Hematopoietic multipotent progenitor cell (in vitro differentiated cells): ENCODE measurements around the gene TENM4. TPM values are rescaled to one million over a fixed set of nuclear protein-coding genes. Genes with fewer than 3 reads are reported as not detected.

Source experiments
- DNase-seq, 3 donors: peaks; one replicate each; pipeline ENCODE4 v3.0.0-alpha.2; 2011 to 2015; ENCODE audit warnings: low read depth in 2 of 3, low spot score in 2 of 3
- total RNA-seq: library from RNA; depleted of rRNA; stranded (reverse); fragments of >200 nt; gene quantifications from one replicate; pipeline ENCODE4 v1.2.3, GENCODE V29; 2012

The TENM4 gene
- total RNA-seq, 1 donor: under 0.01 TPM

DNA sequence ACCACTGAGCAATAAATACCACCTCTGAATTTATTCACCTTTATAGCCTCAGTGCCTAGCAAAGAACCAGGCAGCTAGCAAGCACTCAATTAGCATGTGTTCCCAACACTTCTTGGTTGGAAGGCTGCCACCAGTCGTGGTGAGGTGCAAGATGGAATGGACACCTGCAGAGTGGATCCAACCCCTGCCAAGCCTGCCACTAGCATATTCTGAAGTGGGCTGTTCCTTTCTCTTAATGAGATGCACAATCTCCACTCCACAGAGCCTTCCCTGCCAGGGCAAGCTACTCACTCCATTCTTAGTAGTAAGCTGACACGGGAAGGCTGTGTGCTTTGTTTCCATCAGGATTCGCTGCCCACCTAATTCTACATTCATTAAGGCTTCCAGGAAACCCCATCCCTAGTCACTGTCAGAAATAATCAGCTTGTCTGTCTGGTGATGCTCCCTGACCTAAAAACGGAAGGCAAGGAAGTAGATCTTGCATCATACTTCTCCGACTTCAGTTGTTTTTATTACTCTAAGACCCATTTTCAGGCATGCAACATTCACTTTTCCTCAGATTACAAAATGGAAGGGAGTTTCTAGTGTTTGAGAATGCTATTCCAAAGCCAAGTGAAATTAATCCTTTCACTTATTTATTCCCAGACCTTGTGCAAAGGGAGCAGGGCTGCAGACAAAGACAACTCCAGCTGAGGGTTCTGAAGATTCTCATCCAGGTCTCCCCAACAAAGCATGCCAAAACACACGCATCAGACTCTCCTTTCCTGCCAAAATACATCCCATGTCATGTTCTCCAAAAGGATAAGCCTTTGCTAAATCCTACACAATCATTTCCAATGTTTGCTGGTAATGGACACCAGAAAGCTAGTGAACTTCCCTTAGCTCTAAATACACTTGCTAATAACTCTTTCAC is 128.0 kb downstream of the TENM4 start:
- no peak for DNase-seq

DNA sequence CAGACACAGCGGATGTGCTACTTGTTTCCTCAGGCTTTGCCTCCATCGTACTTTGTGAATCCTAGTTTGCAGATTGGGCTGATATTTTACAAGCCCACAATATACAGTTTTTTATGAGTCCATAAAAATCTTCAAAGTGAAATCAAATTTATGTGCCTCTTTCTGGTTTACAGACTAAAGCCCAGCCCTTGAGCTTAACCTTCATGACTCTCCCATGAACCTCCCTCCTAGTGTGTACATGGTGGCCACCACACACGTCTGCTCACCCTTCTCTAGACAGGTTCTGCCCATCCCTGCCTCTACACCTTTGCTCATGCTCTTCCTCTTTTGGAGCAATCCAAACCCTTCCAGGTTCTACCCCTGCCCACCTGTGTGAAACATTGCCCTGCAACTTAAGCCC is 129.4 kb downstream of the TENM4 start:
- no peak for DNase-seq

DNA sequence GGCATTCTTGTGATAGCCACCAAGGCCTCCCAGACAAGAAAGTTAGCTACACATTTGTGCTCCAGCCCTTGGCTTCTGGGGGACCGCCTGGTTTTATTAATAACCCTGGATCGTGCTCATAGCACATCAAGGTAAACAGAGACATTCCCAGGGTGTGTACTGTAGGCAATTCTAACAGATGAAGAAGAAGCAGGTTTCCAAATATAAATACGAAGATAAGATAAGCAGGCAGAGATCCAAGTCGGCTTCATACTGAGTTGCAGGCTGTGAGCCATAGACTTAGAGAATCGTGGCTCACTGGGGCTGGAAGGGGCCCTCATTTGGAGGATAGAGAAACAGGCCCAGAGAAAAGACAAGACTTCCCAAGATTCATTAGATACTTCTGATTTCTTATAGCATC is 131.4 kb downstream of the TENM4 start:
- no peak for DNase-seq

DNA sequence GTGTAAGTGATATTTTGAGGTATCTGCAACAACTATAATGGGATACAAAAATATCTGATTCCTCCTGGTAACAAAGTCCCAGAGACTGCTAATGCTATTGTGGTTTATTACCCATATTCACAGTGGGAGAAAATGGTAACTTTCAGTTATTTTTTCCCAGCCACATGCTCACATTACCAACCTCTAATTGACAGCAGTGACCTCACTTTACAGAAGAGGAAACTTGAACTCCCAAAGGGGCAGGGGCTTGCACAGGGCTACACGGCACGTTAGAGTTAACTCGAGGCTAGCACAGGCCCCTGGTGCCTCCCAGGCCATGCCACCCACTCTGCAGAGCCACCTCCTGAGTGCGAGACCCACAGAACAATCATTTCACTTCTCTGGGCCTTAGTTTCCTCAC is 132.4 kb downstream of the TENM4 start:
- DNase-seq: no peak

DNA sequence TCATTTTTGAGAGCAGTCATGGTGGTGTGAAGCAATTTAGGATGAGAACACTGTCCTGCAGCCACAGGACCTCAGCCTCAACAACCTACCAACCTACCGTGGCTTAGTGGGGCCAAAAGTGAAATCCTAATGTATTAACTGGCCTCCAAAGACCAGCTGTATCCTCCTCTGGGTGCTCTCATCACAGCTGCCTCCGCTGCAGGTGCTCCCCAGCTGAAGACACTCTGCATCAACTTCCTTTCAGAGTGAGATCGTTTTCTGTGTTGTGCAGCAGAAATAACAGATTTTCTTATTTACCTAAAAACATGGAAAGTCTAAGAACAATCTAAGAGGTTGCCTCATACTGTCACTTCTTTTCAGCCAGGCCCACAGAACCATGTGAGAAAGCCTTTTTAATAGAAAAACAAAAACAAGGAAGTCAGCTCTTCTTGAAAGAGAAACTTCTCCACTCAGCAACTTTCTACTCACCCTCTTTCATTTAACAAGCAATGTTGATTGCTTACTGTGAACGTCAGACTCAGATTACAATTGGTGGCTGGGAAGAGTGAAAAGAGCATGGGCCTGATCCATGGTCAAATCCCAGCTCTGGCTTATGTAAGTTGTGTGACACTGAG is 136.1 kb downstream of the TENM4 start:
- no peak for DNase-seq

DNA sequence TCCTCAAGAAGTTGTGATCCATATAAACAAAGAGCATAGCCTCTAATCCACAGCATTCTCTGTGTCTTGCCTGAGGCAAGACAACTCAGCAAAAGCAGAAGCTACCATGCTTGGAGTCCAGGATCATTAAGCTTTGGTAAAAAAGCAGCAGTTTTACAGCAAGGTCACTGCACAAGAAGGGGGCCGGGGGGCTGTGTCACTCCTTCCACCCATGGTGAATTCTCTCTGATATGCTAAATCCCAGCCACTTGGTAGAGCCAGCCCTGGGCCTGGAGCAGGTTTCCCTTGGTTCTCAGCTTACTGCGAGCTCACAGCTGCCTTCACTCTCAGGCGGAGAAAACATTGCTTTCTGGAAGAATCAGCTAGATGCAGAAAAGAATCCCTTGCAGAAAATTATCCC is 144.7 kb downstream of the TENM4 start:
- DNase-seq: no peak

DNA sequence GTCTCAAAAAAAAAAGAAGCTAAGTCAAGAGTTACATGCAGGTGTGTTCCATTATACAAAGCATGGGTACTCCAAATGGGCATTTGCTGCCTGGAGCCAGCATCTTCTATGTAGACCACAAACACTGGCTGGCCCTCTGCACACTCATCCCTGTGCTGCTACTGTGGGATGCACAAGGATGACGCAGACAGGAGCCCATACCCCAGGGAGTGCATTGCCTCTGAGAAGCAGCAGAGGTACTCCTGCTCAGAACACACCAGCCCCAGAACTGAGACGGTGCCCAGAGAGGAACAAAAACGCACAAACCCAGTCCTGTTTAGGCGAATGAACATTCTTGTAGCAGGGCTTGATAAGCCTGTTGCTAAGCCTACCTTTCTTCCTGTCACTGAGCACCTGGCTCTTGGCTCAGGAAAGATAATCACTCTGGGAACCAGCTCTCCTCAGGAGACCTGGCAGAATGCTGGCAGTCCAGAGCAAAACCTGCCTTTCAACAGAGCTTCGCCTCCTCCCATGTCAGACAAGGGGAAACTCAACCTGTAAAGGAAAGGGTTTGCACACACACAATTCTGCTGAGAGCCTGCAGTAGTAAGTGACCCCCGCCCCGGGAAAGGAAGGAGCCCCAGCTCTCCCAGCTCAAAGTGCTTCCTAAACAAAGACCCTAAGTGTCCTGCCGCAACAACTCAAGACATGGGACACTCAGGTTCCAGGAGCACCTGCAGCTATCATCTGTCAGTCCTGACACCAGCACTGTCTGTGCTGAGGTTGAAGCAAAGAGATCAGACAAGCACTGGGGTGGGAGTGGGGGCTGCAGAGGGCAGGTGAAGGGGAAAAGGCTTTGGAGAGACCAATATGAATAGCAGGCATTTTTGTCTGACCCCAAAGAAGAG is 145.7 kb downstream of the TENM4 start:
- DNase-seq: no peak

DNA sequence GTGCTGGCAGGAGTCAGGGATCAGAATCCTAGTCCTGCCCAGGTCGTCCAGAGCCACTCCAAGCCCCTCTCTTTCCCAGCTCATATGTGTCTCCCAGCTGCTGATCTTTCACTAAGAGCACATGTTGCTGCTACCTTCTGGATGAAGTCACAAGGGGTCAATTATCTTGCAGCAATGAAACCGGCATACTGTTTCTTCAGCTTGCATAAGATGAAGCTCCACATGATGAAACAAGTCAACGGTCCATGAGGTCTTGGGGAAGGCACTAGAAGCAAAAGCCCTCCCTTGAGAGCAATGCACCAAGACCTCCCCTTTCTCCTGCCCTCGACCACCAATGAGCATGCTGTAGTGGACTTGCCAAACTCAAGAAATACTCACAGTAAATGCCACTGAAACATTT is 148.9 kb downstream of the TENM4 start:
- DNase-seq: no peak

DNA sequence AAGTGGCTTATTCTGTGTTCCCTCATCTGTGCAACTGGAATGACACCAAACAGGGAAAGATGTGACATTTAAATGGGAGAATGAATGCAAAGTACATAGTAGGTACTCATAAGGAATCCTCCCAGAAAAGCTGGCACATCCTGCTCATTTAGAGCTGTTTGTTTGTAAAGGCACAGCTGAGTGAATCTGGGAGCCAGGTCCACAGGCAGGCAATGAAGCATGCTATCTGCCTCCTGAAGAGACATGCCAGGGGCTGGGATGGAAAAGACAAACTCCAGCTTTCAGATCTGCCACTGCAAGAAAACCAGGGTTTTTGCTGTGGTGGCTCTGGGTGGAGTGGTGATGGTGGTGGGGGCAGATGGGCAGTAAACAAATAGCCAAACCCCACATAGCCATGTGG is 150.1 kb downstream of the TENM4 start:
- no peak for DNase-seq

DNA sequence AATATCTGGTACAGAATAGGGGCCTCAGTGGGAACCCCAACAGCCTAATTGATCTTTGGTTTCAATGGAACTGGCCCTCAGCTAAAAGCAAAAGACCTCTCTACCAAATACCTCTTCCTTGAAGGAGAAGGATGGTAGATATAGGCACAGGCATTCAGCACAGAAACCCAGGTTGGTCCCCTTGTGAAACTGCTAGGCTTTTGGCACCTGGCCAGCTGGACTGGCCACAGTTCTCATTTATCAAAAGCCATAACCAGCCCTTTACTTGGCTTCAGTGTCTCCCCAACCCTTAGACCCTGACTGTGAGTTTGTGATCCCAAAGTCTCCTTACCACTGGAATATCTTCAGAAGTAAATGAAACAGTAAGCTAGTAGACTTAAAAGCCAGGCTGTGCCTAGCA is 152.9 kb downstream of the TENM4 start:
- DNase-seq: no peak

DNA sequence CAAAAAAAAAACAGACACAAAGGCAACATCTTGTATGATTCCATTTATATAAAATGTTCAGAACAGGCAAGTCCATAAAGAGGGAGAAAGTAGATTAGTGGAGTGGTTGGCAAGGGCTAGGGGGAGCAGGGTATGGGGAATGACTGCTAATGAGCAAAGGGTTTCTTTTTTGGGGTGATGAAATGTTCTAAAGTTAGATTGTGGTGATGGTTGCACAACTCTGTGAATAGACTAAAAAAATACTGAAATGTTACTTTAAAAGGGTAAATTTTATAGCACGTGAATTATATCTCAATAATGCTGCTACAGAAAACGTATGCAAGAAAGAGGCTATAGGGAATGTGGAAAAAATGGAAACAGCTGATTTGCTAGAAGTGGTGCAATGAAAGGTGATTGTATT is 155.1 kb downstream of the TENM4 start:
- no peak for DNase-seq

DNA sequence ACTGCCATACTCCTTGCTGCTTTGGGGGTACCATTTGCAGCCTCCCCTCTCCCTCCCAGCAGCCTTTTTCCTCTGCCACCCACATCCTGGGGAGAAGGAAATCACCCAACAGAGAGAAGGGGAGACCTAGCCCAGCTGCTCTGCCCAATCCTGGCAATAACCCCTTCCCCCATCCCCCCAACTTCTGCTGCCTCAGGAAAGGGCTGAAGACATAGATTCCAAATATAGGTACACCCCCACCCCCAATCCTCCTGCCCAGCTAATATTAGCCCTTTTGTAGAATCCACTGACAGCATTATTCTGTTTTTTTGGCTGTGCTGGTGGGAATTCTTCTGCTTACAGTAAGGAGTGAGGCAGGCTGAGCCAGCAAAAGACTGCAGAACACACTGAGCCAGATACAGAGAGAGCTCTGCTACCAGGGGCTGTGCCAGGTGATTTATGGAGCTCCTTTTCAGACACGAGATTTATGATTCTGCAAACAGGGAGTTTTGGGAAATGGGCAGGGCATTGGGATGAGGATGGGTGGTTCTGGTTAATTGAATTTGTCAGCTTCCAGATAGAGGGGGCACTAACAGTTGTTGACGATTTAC is 164.0 kb downstream of the TENM4 start:
- DNase-seq: no peak

DNA sequence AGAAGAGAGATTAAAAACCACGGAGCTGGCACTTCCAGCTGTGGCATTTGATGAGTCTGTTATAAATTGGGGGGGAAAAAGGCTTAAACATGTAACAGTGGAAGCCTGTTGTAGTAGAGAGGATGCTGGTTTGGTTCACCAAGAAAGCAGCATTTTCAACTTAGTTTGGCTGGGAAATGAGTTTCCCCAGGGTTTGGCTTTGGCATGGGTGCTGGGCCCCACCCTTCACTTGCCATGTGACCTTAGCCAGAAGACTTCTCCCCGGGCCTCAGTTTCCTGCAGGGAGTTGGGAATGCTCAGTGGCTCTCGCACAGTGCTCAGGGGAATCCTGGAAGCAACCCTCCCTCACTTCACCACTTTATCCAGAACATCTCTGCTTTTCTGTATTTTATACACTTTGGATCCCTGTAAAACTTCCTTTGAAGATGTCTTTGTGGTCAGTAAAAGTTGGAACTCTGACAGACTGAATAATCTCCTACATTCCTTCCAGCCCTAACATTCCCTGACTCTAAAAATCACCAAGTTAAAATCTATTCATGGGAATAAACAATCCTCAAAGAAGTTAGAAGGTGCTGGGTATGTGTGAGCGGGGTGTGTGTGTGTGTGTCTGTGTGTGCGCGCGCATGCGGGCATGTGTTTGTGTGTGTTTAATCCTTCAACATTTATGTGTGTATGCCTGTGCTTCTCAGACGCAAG is 166.0 kb downstream of the TENM4 start:
- DNase-seq: no peak

DNA sequence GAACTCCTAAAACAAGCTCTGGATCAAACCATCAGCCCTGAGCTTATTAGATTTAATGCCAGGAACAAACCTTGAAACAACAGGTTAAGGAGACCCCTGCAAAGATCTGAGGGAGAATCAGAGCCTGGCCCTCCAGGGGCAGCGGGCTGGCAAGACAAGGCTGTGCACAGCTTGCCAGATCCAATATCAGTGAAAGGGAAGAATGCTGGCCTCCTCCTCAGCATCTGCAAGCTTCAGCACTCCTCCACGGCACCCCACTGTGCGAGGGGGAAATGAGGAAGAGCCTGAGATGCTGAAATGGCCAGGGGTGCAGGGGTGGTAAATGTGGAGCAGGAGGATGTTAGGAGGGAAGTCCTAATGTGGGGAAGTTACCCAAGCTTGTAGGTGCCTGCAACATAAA is 167.0 kb downstream of the TENM4 start:
- no peak for DNase-seq

DNA sequence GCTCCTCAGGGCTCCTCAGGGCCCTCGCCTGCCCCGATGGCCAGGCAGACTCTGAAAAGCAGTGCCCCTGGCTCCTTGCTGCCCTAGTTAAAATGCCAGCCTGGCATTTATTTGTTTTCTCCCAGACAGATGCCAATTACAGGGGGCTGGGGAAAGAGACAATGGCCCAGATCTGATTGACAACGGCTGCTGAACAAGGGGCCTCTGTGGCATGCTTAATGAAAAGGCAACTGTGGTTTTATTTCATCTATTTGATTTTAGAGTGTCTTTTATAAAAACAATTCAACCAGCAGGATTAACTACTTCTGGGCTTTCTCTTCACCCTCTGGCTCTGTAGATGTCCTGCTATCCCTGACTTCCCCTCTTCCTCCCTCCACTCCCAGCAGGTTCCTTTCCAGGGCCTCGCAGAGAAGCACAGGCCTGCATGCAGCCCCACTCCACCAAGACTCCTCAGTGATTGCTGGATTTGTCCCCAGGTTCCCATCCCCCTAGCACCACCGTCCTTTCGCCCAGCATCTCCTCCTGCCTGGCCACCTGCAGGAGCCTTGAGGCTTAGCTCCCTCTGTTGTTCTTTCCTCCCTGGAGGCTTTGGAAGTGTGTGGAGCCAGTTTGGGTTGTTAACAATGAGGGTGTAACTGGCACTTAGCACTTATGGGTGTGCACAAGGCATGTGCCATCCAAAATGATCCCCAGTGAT is 171.1 kb downstream of the TENM4 start:
- no peak for DNase-seq

DNA sequence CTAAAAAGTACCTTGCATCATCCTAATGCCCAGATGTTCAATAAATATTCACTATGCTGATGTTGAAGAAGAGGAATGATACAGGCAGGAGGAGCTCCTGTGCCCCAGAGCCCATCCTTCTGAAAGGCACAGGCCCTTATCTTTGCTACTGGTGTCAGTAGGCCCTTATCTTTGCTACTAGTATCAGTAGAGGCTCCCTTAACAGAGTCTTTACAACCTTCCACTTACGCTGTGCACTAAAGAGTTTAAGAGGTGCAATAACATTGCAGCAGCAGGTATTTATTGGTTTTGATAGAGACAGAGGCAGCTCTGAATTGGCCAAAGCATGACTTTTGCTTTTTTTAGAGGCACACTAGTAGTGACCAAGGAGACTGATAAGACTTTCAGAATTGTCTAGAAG is 174.4 kb downstream of the TENM4 start:
- no peak for DNase-seq

DNA sequence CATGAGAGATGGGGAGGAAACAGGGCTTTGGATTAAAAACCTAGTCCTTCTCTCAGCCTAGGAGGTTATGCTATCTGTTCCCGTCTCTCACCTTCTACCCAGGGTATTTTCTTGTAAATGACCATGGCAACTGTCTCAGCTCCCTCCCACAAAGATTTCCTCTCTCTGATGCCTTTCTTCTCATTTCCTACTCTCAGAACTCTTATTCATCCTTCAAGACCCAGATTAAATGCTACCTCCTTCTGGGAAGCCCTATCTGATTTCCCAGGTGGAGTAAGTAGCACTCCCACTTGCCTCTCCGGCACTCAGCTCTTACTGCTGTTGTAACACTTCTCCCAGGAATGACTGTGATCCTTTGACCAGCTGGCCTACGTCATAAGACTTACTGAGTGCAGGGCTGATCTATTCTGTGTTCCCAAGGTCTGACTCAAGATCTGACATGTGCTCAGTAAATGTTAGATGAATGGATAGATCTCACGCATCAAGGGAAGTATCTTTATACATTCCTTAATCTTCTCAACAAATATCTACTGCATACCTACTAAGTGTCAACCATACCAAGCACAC is 175.0 kb downstream of the TENM4 start:
- DNase-seq: no peak

DNA sequence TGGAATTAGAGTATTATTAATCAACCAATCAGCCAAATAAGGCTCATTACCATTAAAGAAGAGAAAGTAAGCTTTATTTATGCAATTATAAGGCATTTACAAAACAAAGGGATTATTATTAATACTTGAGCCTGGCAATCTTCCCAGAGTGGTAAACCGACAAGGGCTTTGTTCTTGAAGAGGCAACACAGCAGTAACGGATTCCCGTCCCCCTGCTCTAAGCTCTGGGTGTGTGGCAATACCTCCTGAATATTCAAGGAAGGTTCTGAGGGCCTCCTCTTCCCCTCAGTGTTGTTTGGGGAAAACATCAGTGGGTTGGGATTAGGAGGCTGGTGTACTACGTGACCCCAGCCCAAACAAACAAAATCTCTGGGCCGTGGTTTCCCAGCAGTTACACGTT is 176.5 kb downstream of the TENM4 start:
- DNase-seq: no peak

DNA sequence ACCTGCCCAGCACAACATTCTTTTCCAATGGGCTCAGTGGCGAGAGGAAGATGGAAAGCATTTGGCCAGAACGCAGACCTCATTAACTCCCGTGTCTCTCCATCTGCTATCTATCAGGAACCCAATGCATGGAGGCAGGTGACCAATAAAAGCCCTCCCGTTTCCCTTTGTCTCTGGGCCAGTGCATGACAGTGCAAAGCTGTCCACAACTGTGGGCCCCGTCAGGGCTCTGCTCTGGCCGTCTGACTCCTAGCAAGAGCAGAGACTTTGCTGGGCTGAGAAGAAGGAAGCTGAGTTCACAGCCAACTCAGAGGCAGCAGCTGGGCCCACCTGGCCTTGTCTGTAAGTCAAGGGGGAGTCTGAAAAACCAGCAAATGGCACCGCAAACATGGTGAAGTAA is 177.8 kb downstream of the TENM4 start:
- DNase-seq: no peak

DNA sequence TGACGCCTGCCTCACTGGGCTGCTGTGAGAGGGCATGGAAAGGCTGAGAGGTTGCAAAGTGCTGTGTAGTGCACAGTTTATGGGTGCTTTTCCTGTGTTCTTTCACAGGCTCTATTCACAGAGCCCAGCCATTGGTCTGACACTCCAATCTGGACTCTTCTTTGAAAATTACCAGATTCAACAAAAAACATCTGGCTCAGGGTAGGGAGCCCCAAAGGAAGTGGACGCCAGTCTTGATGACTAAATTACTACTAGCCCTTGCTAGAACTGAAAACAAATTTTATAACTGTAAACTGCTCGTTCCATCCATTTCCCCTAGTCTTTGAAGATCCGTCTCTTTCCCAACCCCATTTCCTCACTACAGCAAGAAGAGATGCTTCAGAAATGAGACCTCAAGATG is 178.6 kb downstream of the TENM4 start:
- no peak for DNase-seq
